GM19035 (cell line): Measurements from ENCODE around the gene USP12.

Experiments
- ATAC-seq: cut with Tn5 transposase; IDR thresholded peaks from one replicate; pipeline ENCODE4 v1.9.1; 2021; ENCODE audit not compliant: unreplicated experiment

Gene USP12

GRCh38 chr13:27186295-27186694 is 14.7 kb upstream of the USP12 start:
- ATAC-seq = no peak

GRCh38 chr13:27183561-27184147 is 12.0 kb upstream of the USP12 start:
- no peak for ATAC-seq

- ATAC-seq = no peak
Observed at GRCh38 chr13:27182844-27183497, 11.4 kb upstream of the USP12 start.

GRCh38 chr13:27182054-27182453 is 10.4 kb upstream of the USP12 start:
- no peak for ATAC-seq

- ATAC-seq = no peak
Observed at GRCh38 chr13:27177852-27178251, 6.2 kb upstream of the USP12 start.

GRCh38 chr13:27176470-27177410 is 5.1 kb upstream of the USP12 start:
- ATAC-seq = no peak

GRCh38 chr13:27174766-27175455 is 3.3 kb upstream of the USP12 start:
- no peak for ATAC-seq

- no peak for ATAC-seq
Observed at GRCh38 chr13:27172495-27172842, 858 bp upstream of the USP12 start.

- ATAC-seq = peak; percentile 73
Observed at GRCh38 chr13:27171827-27172494, 350 bp upstream of the USP12 start.

- ATAC-seq = peak; percentile 1
Observed at GRCh38 chr13:27170516-27171243, 931 bp downstream of the USP12 start.

- ATAC-seq = no peak
Observed at GRCh38 chr13:27170221-27170515, 1.4 kb downstream of the USP12 start.

GRCh38 chr13:27168906-27169657 is 2.5 kb downstream of the USP12 start:
- ATAC-seq = no peak

- ATAC-seq = no peak
Observed at GRCh38 chr13:27168086-27168485, 3.5 kb downstream of the USP12 start.

- ATAC-seq = no peak
Observed at GRCh38 chr13:27166313-27166712, 5.3 kb downstream of the USP12 start.

- ATAC-seq = no peak
Observed at GRCh38 chr13:27161980-27162379, 9.6 kb downstream of the USP12 start.

- no peak for ATAC-seq
Observed at GRCh38 chr13:27161423-27161822, 10.2 kb downstream of the USP12 start.

GRCh38 chr13:27160657-27161295 is 10.8 kb downstream of the USP12 start:
- no peak for ATAC-seq

GRCh38 chr13:27159806-27160563 is 11.6 kb downstream of the USP12 start:
- no peak for ATAC-seq
